Duodenal mucosa (tissue), 2 donors: ENCODE measurements around the gene TLL1.

Experiments used
- H3K27ac ChIP-seq: one replicate; pipeline ENCODE4 v1.7.0; 2013; ENCODE audit warnings: low read depth, low read length
- H3K27me3 ChIP-seq, 2 donors: one replicate each; pipeline ENCODE4 v1.7.0; 2013; ENCODE audit warnings: low read length in 2 of 2, control low read depth in 1 of 2; ENCODE audit not compliant: insufficient read depth in 2 of 2, control insufficient read depth in 1 of 2
- H3K36me3 ChIP-seq, 2 donors: one replicate each; pipeline ENCODE4 v1.7.0; 2013; ENCODE audit warnings: low read length in 2 of 2, control low read depth in 1 of 2; ENCODE audit not compliant: insufficient read depth in 2 of 2, control insufficient read depth in 1 of 2
- H3K4me1 ChIP-seq, 2 donors: one replicate each; pipeline ENCODE4 v1.7.0; 2013; ENCODE audit warnings: low read length in 2 of 2, control low read depth in 1 of 2; ENCODE audit not compliant: insufficient read depth in 2 of 2, control insufficient read depth in 1 of 2
- H3K4me3 ChIP-seq, 2 donors: one replicate each; pipeline ENCODE4 v1.7.0; 2013; ENCODE audit warnings: low read length in 2 of 2, low read depth in 1 of 2
- H3K9ac ChIP-seq, 2 donors: one replicate each; pipeline ENCODE4 v1.7.0; 2013; ENCODE audit warnings: low read length in 2 of 2, low read depth in 1 of 2
- H3K9me3 ChIP-seq, 2 donors: one replicate each; pipeline ENCODE4 v1.7.0; 2013; ENCODE audit warnings: low read length in 2 of 2, control low read depth in 1 of 2; ENCODE audit not compliant: control insufficient read depth in 1 of 2

Gene TLL1

GRCh38 chr4:166077782-166078181 is 204.7 kb downstream of the TLL1 start:
- Histone ChIP-seq H3K27me3 (no peaks in the 10 kb centered on the region), H3K27ac (no peak overlapping the region), H3K9me3 (no peaks in the 10 kb centered on the region), H3K36me3 (no peaks in the 10 kb centered on the region), H3K4me3 (no peak overlapping the region), H3K4me1 (no peaks in the 10 kb centered on the region), H3K9ac (no peak overlapping the region)

DNA sequence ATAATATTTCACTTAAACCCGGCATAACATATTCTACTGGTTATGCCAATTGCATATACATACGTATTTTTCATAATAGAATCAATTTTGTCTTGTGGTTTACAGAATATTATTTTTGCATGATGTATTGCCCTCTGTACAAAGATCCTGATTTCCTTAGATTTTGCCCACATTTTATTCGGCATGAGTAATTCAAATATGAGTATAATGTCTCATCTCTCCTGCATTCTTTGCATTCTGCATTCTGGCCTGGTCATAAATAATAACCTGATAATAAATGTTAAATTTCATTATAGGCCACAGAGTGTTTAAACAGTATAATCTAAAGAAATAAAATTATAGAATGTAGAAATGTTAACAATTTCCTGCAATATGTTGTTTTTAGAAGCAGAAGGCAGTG is 205.3 kb downstream of the TLL1 start:
- H3K4me3 ChIP-seq: no peak overlapping the region
- no peaks in the 10 kb centered on the region for H3K9me3 ChIP-seq
- no peaks in the 10 kb centered on the region for H3K4me1 ChIP-seq
- no peak overlapping the region for H3K9ac ChIP-seq
- H3K36me3 ChIP-seq: no peaks in the 10 kb centered on the region
- H3K27ac ChIP-seq: no peak overlapping the region
- no peaks in the 10 kb centered on the region for H3K27me3 ChIP-seq

DNA sequence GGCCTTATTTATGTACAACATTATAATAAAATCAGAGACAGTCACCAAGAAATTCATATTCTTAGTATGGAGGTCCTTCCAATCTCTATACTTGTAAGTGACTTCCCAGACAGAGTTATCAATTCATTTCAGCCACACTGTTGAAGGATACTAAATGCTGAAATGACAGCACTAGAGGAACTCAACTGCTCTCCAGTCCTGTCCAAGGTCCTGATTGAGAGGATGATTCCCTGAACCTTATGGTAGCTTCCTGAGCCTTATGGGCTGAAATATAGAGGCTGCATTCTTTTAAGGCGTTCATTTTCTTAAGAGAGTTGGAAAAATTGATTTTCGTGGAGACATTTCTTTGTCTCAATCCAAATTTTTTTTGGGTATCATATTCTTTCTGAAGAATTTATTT is 205.9 kb downstream of the TLL1 start:
- Histone ChIP-seq H3K4me1 (no peaks in the 10 kb centered on the region), H3K27me3 (no peaks in the 10 kb centered on the region), H3K9me3 (no peaks in the 10 kb centered on the region), H3K9ac (no peak overlapping the region), H3K27ac (no peak overlapping the region), H3K36me3 (no peaks in the 10 kb centered on the region), H3K4me3 (no peak overlapping the region)

GRCh38 chr4:166087569-166087968 is 214.5 kb downstream of the TLL1 start:
- Histone ChIP-seq H3K27me3 (no peaks in the 10 kb centered on the region), H3K27ac (no peak overlapping the region), H3K9ac (no peak overlapping the region), H3K9me3 (no peaks in the 10 kb centered on the region), H3K36me3 (no peaks in the 10 kb centered on the region), H3K4me1 (no peaks in the 10 kb centered on the region), H3K4me3 (no peak overlapping the region)

GRCh38 chr4:166088576-166088975 is 215.5 kb downstream of the TLL1 start:
- Histone ChIP-seq H3K4me1 (no peaks in the 10 kb centered on the region), H3K4me3 (no peak overlapping the region), H3K9me3 (no peaks in the 10 kb centered on the region), H3K9ac (no peak overlapping the region), H3K27me3 (no peaks in the 10 kb centered on the region), H3K27ac (no peak overlapping the region), H3K36me3 (no peaks in the 10 kb centered on the region)

DNA sequence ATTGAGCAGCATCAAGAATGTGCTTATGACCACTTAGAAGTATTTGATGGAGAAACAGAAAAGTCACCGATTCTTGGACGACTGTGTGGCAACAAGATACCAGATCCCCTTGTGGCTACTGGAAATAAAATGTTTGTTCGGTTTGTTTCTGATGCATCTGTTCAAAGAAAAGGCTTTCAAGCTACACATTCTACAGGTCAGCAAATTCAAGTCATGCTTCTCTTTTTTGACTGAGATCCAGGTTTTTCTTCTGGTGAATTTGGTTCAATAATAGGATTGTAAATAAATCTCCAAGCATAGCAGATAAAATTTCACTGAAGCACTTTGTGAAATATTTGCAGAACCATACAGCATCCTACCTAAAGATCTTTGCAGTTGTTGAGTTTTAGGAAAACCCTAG is 218.1 kb downstream of the TLL1 start:
- Histone ChIP-seq H3K27me3 (no peaks in the 10 kb centered on the region), H3K9ac (no peak overlapping the region), H3K4me3 (no peak overlapping the region), H3K36me3 (no peaks in the 10 kb centered on the region), H3K27ac (no peak overlapping the region), H3K4me1 (no peaks in the 10 kb centered on the region), H3K9me3 (no peaks in the 10 kb centered on the region)

DNA sequence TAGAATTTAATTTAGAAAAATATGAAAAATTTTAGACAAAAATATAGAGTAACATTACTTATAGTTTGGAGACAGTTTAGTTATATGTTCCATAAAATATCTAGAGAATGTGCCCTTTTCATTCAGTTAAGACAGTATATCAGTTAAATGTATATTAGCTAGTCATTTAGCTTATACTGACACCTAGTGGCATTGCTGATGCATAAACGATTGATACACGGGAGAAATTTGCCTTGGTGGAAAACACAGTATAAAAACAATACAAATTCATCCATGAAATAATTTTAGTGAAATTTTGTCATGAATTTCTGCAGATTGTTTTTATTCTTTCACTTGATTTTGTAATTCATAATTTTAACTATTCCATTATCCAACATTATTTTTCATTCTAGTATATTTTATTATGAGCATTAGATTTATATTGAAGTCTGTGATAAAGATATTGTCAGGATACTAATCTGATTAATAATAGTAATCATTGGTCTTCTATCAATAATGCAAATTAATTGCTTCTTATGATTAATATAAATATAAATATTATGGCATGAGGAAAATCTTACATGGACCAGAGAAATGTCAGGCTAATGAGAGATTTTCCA is 219.0 kb downstream of the TLL1 start:
- Histone ChIP-seq H3K9me3 (no peaks in the 10 kb centered on the region), H3K27me3 (no peaks in the 10 kb centered on the region), H3K36me3 (no peaks in the 10 kb centered on the region), H3K27ac (no peak overlapping the region), H3K4me1 (no peaks in the 10 kb centered on the region), H3K4me3 (no peak overlapping the region), H3K9ac (no peak overlapping the region)

- no peaks in the 10 kb centered on the region for H3K4me1 ChIP-seq
- no peaks in the 10 kb centered on the region for H3K9me3 ChIP-seq
- H3K27me3 ChIP-seq: no peaks in the 10 kb centered on the region
- no peak overlapping the region for H3K9ac ChIP-seq
- H3K4me3 ChIP-seq: no peak overlapping the region
- no peaks in the 10 kb centered on the region for H3K36me3 ChIP-seq
- H3K27ac ChIP-seq: no peak overlapping the region
Observed at GRCh38 chr4:166092797-166093290, 219.8 kb downstream of the TLL1 start.

DNA sequence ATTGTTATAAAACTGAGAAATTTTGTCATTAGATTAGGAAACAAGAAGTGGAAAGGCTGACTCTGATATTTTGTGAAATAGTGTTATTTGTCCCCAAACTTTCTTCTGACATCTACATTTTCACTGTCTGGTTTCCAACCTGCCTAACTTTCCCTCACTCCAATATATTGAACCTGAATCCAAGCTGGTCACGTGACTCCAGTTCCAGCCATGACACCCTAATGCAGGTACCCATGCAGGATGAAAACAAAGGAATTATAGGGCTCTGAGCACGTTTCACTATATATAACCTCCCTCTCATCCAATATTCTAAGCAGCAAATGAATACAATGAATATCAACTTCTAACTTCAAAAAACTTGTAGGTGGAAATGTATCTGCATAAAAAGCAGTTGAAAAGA is 231.6 kb downstream of the TLL1 start:
- Histone ChIP-seq H3K9ac (no peak overlapping the region), H3K4me1 (no peaks in the 10 kb centered on the region), H3K9me3 (no peaks in the 10 kb centered on the region), H3K27ac (no peak overlapping the region), H3K4me3 (no peak overlapping the region), H3K36me3 (no peaks in the 10 kb centered on the region), H3K27me3 (no peaks in the 10 kb centered on the region)

- Histone ChIP-seq H3K4me1 (no peaks in the 10 kb centered on the region), H3K9me3 (no peaks in the 10 kb centered on the region), H3K27ac (no peak overlapping the region), H3K36me3 (no peaks in the 10 kb centered on the region), H3K27me3 (no peaks in the 10 kb centered on the region), H3K4me3 (no peak overlapping the region), H3K9ac (no peak overlapping the region)
Observed at GRCh38 chr4:166121897-166122296, 248.9 kb downstream of the TLL1 start.

- Histone ChIP-seq H3K36me3 (no peaks in the 10 kb centered on the region), H3K9ac (no peak overlapping the region), H3K4me1 (no peaks in the 10 kb centered on the region), H3K9me3 (no peaks in the 10 kb centered on the region), H3K27me3 (no peaks in the 10 kb centered on the region), H3K4me3 (no peak overlapping the region), H3K27ac (no peak overlapping the region)
Observed at GRCh38 chr4:166123546-166123945, 250.5 kb downstream of the TLL1 start.
